ENCODE results near the gene MTA1.

The MTA1 gene

GRCh38 chr14:105476831-105477659 is 57.4 kb downstream of the MTA1 start:
- H3K4me3 ChIP-seq (ENCODE audit: low read depth, low read length) = no peak overlapping the region
- TF ChIP-seq, protein P1, sequence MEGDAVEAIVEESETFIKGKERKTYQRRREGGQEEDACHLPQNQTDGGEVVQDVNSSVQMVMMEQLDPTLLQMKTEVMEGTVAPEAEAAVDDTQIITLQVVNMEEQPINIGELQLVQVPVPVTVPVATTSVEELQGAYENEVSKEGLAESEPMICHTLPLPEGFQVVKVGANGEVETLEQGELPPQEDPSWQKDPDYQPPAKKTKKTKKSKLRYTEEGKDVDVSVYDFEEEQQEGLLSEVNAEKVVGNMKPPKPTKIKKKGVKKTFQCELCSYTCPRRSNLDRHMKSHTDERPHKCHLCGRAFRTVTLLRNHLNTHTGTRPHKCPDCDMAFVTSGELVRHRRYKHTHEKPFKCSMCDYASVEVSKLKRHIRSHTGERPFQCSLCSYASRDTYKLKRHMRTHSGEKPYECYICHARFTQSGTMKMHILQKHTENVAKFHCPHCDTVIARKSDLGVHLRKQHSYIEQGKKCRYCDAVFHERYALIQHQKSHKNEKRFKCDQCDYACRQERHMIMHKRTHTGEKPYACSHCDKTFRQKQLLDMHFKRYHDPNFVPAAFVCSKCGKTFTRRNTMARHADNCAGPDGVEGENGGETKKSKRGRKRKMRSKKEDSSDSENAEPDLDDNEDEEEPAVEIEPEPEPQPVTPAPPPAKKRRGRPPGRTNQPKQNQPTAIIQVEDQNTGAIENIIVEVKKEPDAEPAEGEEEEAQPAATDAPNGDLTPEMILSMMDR (IDR thresholded peaks at IDR 0.05; ENCODE audit: insufficient read depth, low read length, missing control alignments) = no peak
- ChIA-PET POLR2A (no interaction called here), CTCF (interaction anchor here (1.1 to 1.5 kb wide), 2 partner anchors 9 to 13 kb away, joined by 3 to 4 read pairs; no protein-coding TSS in a partner anchor)
- no peak for DNase-seq (ENCODE audit: low read depth, low spot score)

- POLR2A ChIA-PET = no interaction called here
- CTCF ChIA-PET = interaction anchor here (1.1 to 2.0 kb wide), 2 partner anchors 8 to 12 kb away, joined by 3 to 8 read pairs; no protein-coding TSS in a partner anchor
- TF ChIP-seq, protein P1 (IDR thresholded peaks at IDR 0.05; ENCODE audit: insufficient read depth, low read length, missing control alignments) = no peak
- H3K4me3 ChIP-seq (ENCODE audit: low read depth, low read length) = no peak overlapping the region
- DNase-seq (ENCODE audit: low read depth, low spot score) = no peak
Measured at GRCh38 chr14:105477660-105478397, 58.2 kb downstream of the MTA1 start.

GRCh38 chr14:105478398-105479251 is 59.0 kb downstream of the MTA1 start:
- no peak for DNase-seq (ENCODE audit: low read depth, low spot score)
- ChIA-PET CTCF (interaction anchor here (2.0 kb wide), 1 partner anchor 11 kb away, joined by 8 read pairs; no protein-coding TSS in a partner anchor), POLR2A (no interaction called here)
- H3K4me3 ChIP-seq (ENCODE audit: low read depth, low read length) = no peak overlapping the region
- TF ChIP-seq, protein P1 (IDR thresholded peaks at IDR 0.05; ENCODE audit: insufficient read depth, low read length, missing control alignments) = no peak

- DNase-seq (ENCODE audit: low read depth, low spot score) = no peak
- no peak overlapping the region for H3K4me3 ChIP-seq (ENCODE audit: low read depth, low read length)
- TF ChIP-seq, protein P1 (IDR thresholded peaks at IDR 0.05; ENCODE audit: insufficient read depth, low read length, missing control alignments) = no peak
- CTCF ChIA-PET = interaction anchor here (1.2 to 3.2 kb wide), 6 partner anchors 10 to 106 kb away, joined by 4 to 15 read pairs (median 8); no protein-coding TSS in a partner anchor
- POLR2A ChIA-PET = no interaction called here
Measured at GRCh38 chr14:105479431-105480158, 60.0 kb downstream of the MTA1 start.

- no peak overlapping the region for H3K4me3 ChIP-seq (ENCODE audit: low read depth, low read length)
- ChIA-PET POLR2A (interaction anchor here (0.6 to 2.0 kb wide), 3 partner anchors 10 to 460 kb away, joined by 3 to 17 read pairs (median 3); partner anchors contain the start of gene CDCA4), CTCF (interaction anchor here (0.6 to 3.2 kb wide), 39 partner anchors 9 to 802 kb away, joined by 3 to 87 read pairs (median 5); partner anchors contain the start of gene TEDC1)
- TF ChIP-seq, protein P1 (IDR thresholded peaks at IDR 0.05; ENCODE audit: insufficient read depth, low read length, missing control alignments) = no peak
- no peak for DNase-seq (ENCODE audit: low read depth, low spot score)
Measured at GRCh38 chr14:105480199-105480746, 60.6 kb downstream of the MTA1 start.
